Measurements from ENCODE around the gene MSRB3.

GRCh38 chr12:65430571-65431306, 152.3 kb downstream of the MSRB3 start:
- TF ChIP-seq CTCF (IDR thresholded peaks at IDR 0.05), result no peak
- TF ChIP-seq POLR2AphosphoS5 (IDR thresholded peaks at IDR 0.05), result no peak
- TF ChIP-seq POLR2A (IDR thresholded peaks at IDR 0.05), result no peak
